ENCODE data around the gene BBLN. TPM values are rescaled to one million over a fixed set of nuclear protein-coding genes. Genes with fewer than 3 reads are reported as not detected.
A peak's percentile ranks its signal among the peaks of the same experiment; 100 is the strongest.

The BBLN gene
- total and polyA plus RNA-seq, 4 donors: 13.4 to 42.1 (median 32.3) TPM

GRCh38 chr9:128124873-128125579 is 35.0 kb upstream of the BBLN start:
- H3K27me3 ChIP-seq (ENCODE audit: control insufficient read depth in 4 of 4, insufficient read depth in 4 of 4, low read length in 3 of 4): no peaks in the 10 kb centered on the region
- TF ChIP-seq RAD21 (IDR thresholded peaks at IDR 0.05) (peak in 1 of 2 donors; percentile 45), EGR1 (IDR thresholded peaks at IDR 0.05; ENCODE audit: low read depth in 2 of 2) (no peak), CTCF (IDR thresholded peaks at IDR 0.05; ENCODE audit: low read depth, low read length, missing input control) (peak; percentile 15), HNF4A (conservative IDR thresholded peaks at IDR 0.05) (no peak), FOXA2 (IDR thresholded peaks at IDR 0.05) (no peak)
- DNase-seq (ENCODE audit: low spot score): peak; percentile 75
- no peak overlapping the region for H3K4me3 ChIP-seq (ENCODE audit: low read depth in 1 of 3, low read length in 3 of 3)
- WGBS: 83% methylated on average over 16 of the region's 16 CpGs
- H3K36me3 ChIP-seq (ENCODE audit: control insufficient read depth in 4 of 4, insufficient read depth in 3 of 4, low read depth in 1 of 4, low read length in 3 of 4): peaks cover 3 to 24% (median 7%) of the 10 kb centered on the region in 4 donors
- peaks cover 13 to 34% (median 23%) of the 10 kb centered on the region in 4 donors for H3K4me1 ChIP-seq (ENCODE audit: control insufficient read depth in 4 of 4, insufficient read depth in 4 of 4, low read length in 3 of 4)
- no peak overlapping the region for H3K27ac ChIP-seq (ENCODE audit: low read depth in 1 of 2, low read length in 2 of 2)
- no peak overlapping the region for H3K9ac ChIP-seq (ENCODE audit: low read depth in 1 of 2, low read length in 2 of 2)
- H3K9me3 ChIP-seq (ENCODE audit: control insufficient read depth in 4 of 4, low read length in 3 of 4): no peaks in the 10 kb centered on the region

GRCh38 chr9:128125580-128126354 is 34.3 kb upstream of the BBLN start:
- no peak for DNase-seq (ENCODE audit: low spot score)
- no peaks in the 10 kb centered on the region for H3K27me3 ChIP-seq (ENCODE audit: control insufficient read depth in 4 of 4, insufficient read depth in 4 of 4, low read length in 3 of 4)
- peaks cover 3 to 20% (median 7%) of the 10 kb centered on the region in 4 donors for H3K36me3 ChIP-seq (ENCODE audit: control insufficient read depth in 4 of 4, insufficient read depth in 3 of 4, low read depth in 1 of 4, low read length in 3 of 4)
- 46% methylated on average over 10 of the region's 10 CpGs for WGBS
- H3K9me3 ChIP-seq (ENCODE audit: control insufficient read depth in 4 of 4, low read length in 3 of 4): no peaks in the 10 kb centered on the region
- no peak overlapping the region for H3K4me3 ChIP-seq (ENCODE audit: low read depth in 1 of 3, low read length in 3 of 3)
- H3K27ac ChIP-seq (ENCODE audit: low read depth in 1 of 2, low read length in 2 of 2): no peak overlapping the region
- TF ChIP-seq HNF4A (conservative IDR thresholded peaks at IDR 0.05): peak; percentile 47 to 68
- TF ChIP-seq SP1 (IDR thresholded peaks at IDR 0.05): peak; percentile 23
- TF ChIP-seq GABPA (IDR thresholded peaks at IDR 0.05 in 1 of 2, conservative IDR thresholded peaks at IDR 0.05 in 1 of 2): no peak
- TF ChIP-seq RXRA (IDR thresholded peaks at IDR 0.05): peak in 1 of 2 donors; percentile 1
- no peak for TF ChIP-seq HNF4G (IDR thresholded peaks at IDR 0.05)
- H3K9ac ChIP-seq (ENCODE audit: low read depth in 1 of 2, low read length in 2 of 2): no peak overlapping the region
- peaks cover 13 to 34% (median 23%) of the 10 kb centered on the region in 4 donors for H3K4me1 ChIP-seq (ENCODE audit: control insufficient read depth in 4 of 4, insufficient read depth in 4 of 4, low read length in 3 of 4)

GRCh38 chr9:128127568-128127989 is 32.5 kb upstream of the BBLN start, which contains the start of gene PTGES2:
Gene PTGES2, minus strand, starts transcription at chr9:128127729. Its CDS starts 12 bp downstream, at chr9:128127717.
- peaks cover 13 to 34% (median 23%) of the 10 kb centered on the region in 4 donors for H3K4me1 ChIP-seq (ENCODE audit: control insufficient read depth in 4 of 4, insufficient read depth in 4 of 4, low read length in 3 of 4)
- under 1% methylated on average over 56 of the region's 56 CpGs for WGBS
- no peak for TF ChIP-seq RXRA (IDR thresholded peaks at IDR 0.05)
- TF ChIP-seq RAD21 (IDR thresholded peaks at IDR 0.05): no peak
- TF ChIP-seq EGR1 (IDR thresholded peaks at IDR 0.05; ENCODE audit: low read depth in 2 of 2): no peak
- TF ChIP-seq HNF4G (IDR thresholded peaks at IDR 0.05): no peak
- TF ChIP-seq JUND (IDR thresholded peaks at IDR 0.05): no peak
- no peak for TF ChIP-seq ATF3 (IDR thresholded peaks at IDR 0.05)
- TF ChIP-seq YY1 (IDR thresholded peaks at IDR 0.05): no peak
- TF ChIP-seq GABPA (IDR thresholded peaks at IDR 0.05 in 1 of 2, conservative IDR thresholded peaks at IDR 0.05 in 1 of 2): no peak
- TF ChIP-seq SP1 (IDR thresholded peaks at IDR 0.05): no peak
- no peak for TF ChIP-seq TAF1 (conservative IDR thresholded peaks at IDR 0.05)
- TF ChIP-seq ZBTB33 (IDR thresholded peaks at IDR 0.05): no peak
- TF ChIP-seq MAX (IDR thresholded peaks at IDR 0.05): no peak
- TF ChIP-seq CTCF (IDR thresholded peaks at IDR 0.05; ENCODE audit: low read depth, low read length, missing input control): no peak
- TF ChIP-seq NR2F2 (IDR thresholded peaks at IDR 0.05): no peak

More at GRCh38 chr9:128127568-128127989, 32.5 kb upstream of the BBLN start, which contains the start of gene PTGES2:
- peak within 1 kb of the TSS; percentile 92 to 93 for H3K9ac ChIP-seq (ENCODE audit: low read depth in 1 of 2, low read length in 2 of 2)
- H3K27ac ChIP-seq (ENCODE audit: low read depth in 1 of 2, low read length in 2 of 2): peak within 1 kb of the TSS; percentile 98 to 99
- peak; percentile 87 for DNase-seq (ENCODE audit: low spot score)
- peaks cover under 1 to 7% (median 6%) of the 10 kb centered on the region in 4 donors for H3K36me3 ChIP-seq (ENCODE audit: control insufficient read depth in 4 of 4, insufficient read depth in 3 of 4, low read depth in 1 of 4, low read length in 3 of 4)
- no peaks in the 10 kb centered on the region for H3K27me3 ChIP-seq (ENCODE audit: control insufficient read depth in 4 of 4, insufficient read depth in 4 of 4, low read length in 3 of 4)
- H3K4me3 ChIP-seq (ENCODE audit: low read depth in 1 of 3, low read length in 3 of 3): peak within 1 kb of the TSS; percentile 88 to 96 (median 95)
- no peaks in the 10 kb centered on the region for H3K9me3 ChIP-seq (ENCODE audit: control insufficient read depth in 4 of 4, low read length in 3 of 4)

All from liver (tissue), 9 donors.